GM12878 (cell line): ENCODE measurements around the gene STARD8.

Experiments
- CBX5 ChIP-seq: sonication (generic); IDR thresholded peaks from 2 replicates; pipeline ENCODE4 v1.6.1; 2016; ENCODE audit warnings: low read depth, moderate library complexity, mild to moderate bottlenecking, inconsistent platforms
- EZH2 ChIP-seq: IDR thresholded peaks from 2 replicates; pipeline ENCODE4 v1.6.1; 2012; ENCODE audit warnings: low read depth, mild to moderate bottlenecking, control low read depth, inconsistent platforms, low read length, borderline replicate concordance; ENCODE audit not compliant: control insufficient read depth
- KDM1A ChIP-seq: fragments of 200-600 bp; sonication (generic); IDR thresholded peaks from 2 replicates; pipeline ENCODE4 v1.6.1; 2016; ENCODE audit warnings: borderline replicate concordance
- SP1 ChIP-seq: IDR thresholded peaks from one replicate; pipeline ENCODE4 v1.6.1; 2011; ENCODE audit warnings: low read depth, low read length
- ZBTB33 ChIP-seq: fragments of 450-650 bp; IDR thresholded peaks from 2 replicates; pipeline ENCODE4 v1.6.1; 2017; ENCODE audit warnings: mild to moderate bottlenecking
- TF ChIP-seq, protein P1 (sequence below): IDR thresholded peaks from 2 replicates; pipeline ENCODE4 v1.6.1; 2011; ENCODE audit warnings: low read depth, mild to moderate bottlenecking, low read length, moderate library complexity, borderline replicate concordance; ENCODE audit errors: extremely low read depth
- TF ChIP-seq, protein P2 (sequence below), 3 experiments: IDR thresholded peaks in 2 of 3; conservative IDR thresholded peaks in 1 of 3; 2 replicates each; pipeline ENCODE4 v1.5.1; 2011; ENCODE audit warnings: low read depth in 3 of 3, low read length in 3 of 3, mild to moderate bottlenecking in 3 of 3, control low read depth in 2 of 3, moderate library complexity in 2 of 3, inconsistent platforms in 1 of 3, mixed read lengths in 1 of 3; ENCODE audit not compliant: control insufficient read depth in 2 of 3, insufficient read depth in 1 of 3; ENCODE audit errors: extremely low read depth in 1 of 3

DNA sequence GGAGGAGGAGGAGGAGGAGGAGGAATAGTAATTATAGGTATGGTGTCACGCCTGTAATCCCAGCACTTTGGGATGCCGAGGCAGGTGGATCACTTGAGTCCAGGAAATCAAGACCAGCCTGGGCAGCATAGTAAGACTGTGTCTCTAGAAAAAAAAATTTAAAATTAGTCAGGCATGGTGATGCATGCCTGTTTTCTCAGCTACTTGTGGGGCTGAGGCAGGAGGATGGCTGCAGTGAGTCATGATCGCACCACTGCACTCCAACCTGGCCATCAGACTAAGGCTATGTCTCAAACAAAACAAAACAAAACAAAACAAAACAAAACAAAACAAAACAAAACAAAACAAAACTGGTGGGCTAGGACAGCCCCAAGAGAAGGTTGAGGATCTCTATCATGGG, 3.0 kb downstream of the STARD8 start:
- TF ChIP-seq, protein P1, sequence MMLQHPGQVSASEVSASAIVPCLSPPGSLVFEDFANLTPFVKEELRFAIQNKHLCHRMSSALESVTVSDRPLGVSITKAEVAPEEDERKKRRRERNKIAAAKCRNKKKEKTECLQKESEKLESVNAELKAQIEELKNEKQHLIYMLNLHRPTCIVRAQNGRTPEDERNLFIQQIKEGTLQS: no peak
- no peak for TF ChIP-seq ZBTB33
- TF ChIP-seq CBX5: no peak
- TF ChIP-seq EZH2: no peak
- TF ChIP-seq, protein P2, sequence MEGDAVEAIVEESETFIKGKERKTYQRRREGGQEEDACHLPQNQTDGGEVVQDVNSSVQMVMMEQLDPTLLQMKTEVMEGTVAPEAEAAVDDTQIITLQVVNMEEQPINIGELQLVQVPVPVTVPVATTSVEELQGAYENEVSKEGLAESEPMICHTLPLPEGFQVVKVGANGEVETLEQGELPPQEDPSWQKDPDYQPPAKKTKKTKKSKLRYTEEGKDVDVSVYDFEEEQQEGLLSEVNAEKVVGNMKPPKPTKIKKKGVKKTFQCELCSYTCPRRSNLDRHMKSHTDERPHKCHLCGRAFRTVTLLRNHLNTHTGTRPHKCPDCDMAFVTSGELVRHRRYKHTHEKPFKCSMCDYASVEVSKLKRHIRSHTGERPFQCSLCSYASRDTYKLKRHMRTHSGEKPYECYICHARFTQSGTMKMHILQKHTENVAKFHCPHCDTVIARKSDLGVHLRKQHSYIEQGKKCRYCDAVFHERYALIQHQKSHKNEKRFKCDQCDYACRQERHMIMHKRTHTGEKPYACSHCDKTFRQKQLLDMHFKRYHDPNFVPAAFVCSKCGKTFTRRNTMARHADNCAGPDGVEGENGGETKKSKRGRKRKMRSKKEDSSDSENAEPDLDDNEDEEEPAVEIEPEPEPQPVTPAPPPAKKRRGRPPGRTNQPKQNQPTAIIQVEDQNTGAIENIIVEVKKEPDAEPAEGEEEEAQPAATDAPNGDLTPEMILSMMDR (IDR thresholded peaks at IDR 0.05 in 2 of 3, conservative IDR thresholded peaks at IDR 0.05 in 1 of 3; ENCODE audit: control insufficient read depth in 2 of 3, extremely low read depth in 1 of 3, insufficient read depth in 1 of 3, low read depth in 3 of 3, low read length in 3 of 3): no peak
- TF ChIP-seq KDM1A: no peak
- no peak for TF ChIP-seq SP1
